HepG2 (cell line): ENCODE measurements around the gene NCKAP1. TPM values are rescaled to one million over a fixed set of nuclear protein-coding genes. Genes with fewer than 3 reads are reported as not detected.

Source experiments
- ATF1 ChIP-seq: IDR thresholded peaks from 2 replicates; pipeline ENCODE4 v1.6.1; 2016; ENCODE audit warnings: mild to moderate bottlenecking, control low read depth
- ELF1 ChIP-seq: sonication (generic); formaldehyde crosslinking; IDR thresholded peaks from 2 replicates; pipeline ENCODE4 v1.4.0; 2020; ENCODE audit warnings: missing genetic modification reagents
- GATAD1 ChIP-seq: IDR thresholded peaks from 2 replicates; pipeline ENCODE4 v1.6.1; 2016; ENCODE audit warnings: missing genetic modification reagents, missing compliant biosample characterization
- NCOA2 ChIP-seq: sonication (generic); formaldehyde crosslinking; IDR thresholded peaks from 2 replicates; pipeline ENCODE4 v1.8.0; 2022; ENCODE audit warnings: inconsistent platforms
- POLR2AphosphoS5 ChIP-seq: IDR thresholded peaks from 2 replicates; pipeline ENCODE4 v1.6.1; 2012; ENCODE audit warnings: low read depth, low read length
- REL ChIP-seq: sonication (generic); formaldehyde crosslinking; conservative IDR thresholded peaks from 2 replicates; pipeline ENCODE4 v1.8.0; 2022; ENCODE audit warnings: mild to moderate bottlenecking, missing genetic modification reagents, moderate library complexity
- SIX4 ChIP-seq: sonication (generic); formaldehyde crosslinking; IDR thresholded peaks from 2 replicates; pipeline ENCODE4 v1.4.0; 2020; ENCODE audit warnings: missing genetic modification reagents
- SP4 ChIP-seq: sonication (generic); formaldehyde crosslinking; IDR thresholded peaks from 2 replicates; pipeline ENCODE4 v1.8.1; 2023; ENCODE audit warnings: mild to moderate bottlenecking, missing genetic modification reagents
- ZNF232 ChIP-seq: sonication (generic); formaldehyde crosslinking; IDR thresholded peaks from 2 replicates; pipeline ENCODE4 v1.4.0; 2020; ENCODE audit warnings: missing genetic modification reagents, borderline replicate concordance
- ZNF317 ChIP-seq: sonication (generic); formaldehyde crosslinking; IDR thresholded peaks from 2 replicates; pipeline ENCODE4 v1.5.0; 2020; ENCODE audit warnings: mild to moderate bottlenecking, missing genetic modification reagents
- ZNF33A ChIP-seq: sonication (generic); formaldehyde crosslinking; IDR thresholded peaks from 2 replicates; pipeline ENCODE4 v1.5.1; 2020; ENCODE audit warnings: missing genetic modification reagents, mild to moderate bottlenecking, moderate library complexity, borderline replicate concordance
- ZNF383 ChIP-seq: sonication (generic); formaldehyde crosslinking; IDR thresholded peaks from 2 replicates; pipeline ENCODE4 v1.4.0; 2020; ENCODE audit warnings: missing genetic modification reagents, mild to moderate bottlenecking, borderline replicate concordance
- ZNF549 ChIP-seq: sonication (generic); formaldehyde crosslinking; IDR thresholded peaks from 2 replicates; pipeline ENCODE4 v1.5.0; 2020; ENCODE audit warnings: missing genetic modification reagents
- ZNF563 ChIP-seq: sonication (generic); formaldehyde crosslinking; IDR thresholded peaks from 2 replicates; pipeline ENCODE4 v1.8.0; 2022; ENCODE audit warnings: mild to moderate bottlenecking, moderate library complexity, missing genetic modification reagents
- ZNF567 ChIP-seq: sonication (generic); formaldehyde crosslinking; IDR thresholded peaks from 2 replicates; pipeline ENCODE4 v1.8.1; 2023; ENCODE audit warnings: mild to moderate bottlenecking, missing genetic modification reagents, borderline replicate concordance
- ZNF598 ChIP-seq: sonication (generic); formaldehyde crosslinking; IDR thresholded peaks from 2 replicates; pipeline ENCODE4 v1.5.1; 2020; ENCODE audit warnings: mild to moderate bottlenecking, missing genetic modification reagents, borderline replicate concordance
- ZNF766 ChIP-seq: sonication (generic); formaldehyde crosslinking; IDR thresholded peaks from 2 replicates; pipeline ENCODE4 v1.5.0; 2020; ENCODE audit warnings: missing genetic modification reagents, borderline replicate concordance
- polyA plus RNA-seq, 8 experiments: library from polyadenylated mRNA; depleted of rRNA in 3 of 8; stranded (reverse) in 7 of 8; unstranded in 1 of 8; fragments of >200 nt; fragmentation: Illumina TruSeq in 4 of 8; extraction: Trizol in 4 of 8; gene quantifications; 2 replicates each; pipeline versions ENCODE4 v1.2.1 to v1.2.3, GENCODE V29; 2011 to 2016; ENCODE audit warnings: low read depth in 4 of 8, missing spikeins in 1 of 8, mixed read lengths in 1 of 8; ENCODE audit not compliant: insufficient read depth in 1 of 8
- total RNA-seq, 5 experiments: library from RNA; depleted of rRNA; stranded (reverse); fragments of >200 nt; fragmentation: Illumina TruSeq; extraction: Trizol; gene quantifications; 2 replicates each; pipeline ENCODE4 v1.2.3, GENCODE V29; 2016; ENCODE audit warnings: low read depth in 1 of 5
- TF ChIP-seq, protein P1 (sequence below): sonication (generic); formaldehyde crosslinking; IDR thresholded peaks from 2 replicates; pipeline ENCODE4 v1.4.0; 2020; ENCODE audit warnings: mild to moderate bottlenecking, missing genetic modification reagents
- TF ChIP-seq, protein P2 (sequence below): sonication (generic); formaldehyde crosslinking; IDR thresholded peaks from 2 replicates; pipeline ENCODE4 v1.8.0; 2022; ENCODE audit warnings: mild to moderate bottlenecking, missing genetic modification reagents, moderate library complexity
- TF ChIP-seq, protein P3 (sequence below): sonication (generic); formaldehyde crosslinking; IDR thresholded peaks from 2 replicates; pipeline ENCODE4 v1.8.1; 2023; ENCODE audit warnings: mild to moderate bottlenecking, missing genetic modification reagents, borderline replicate concordance
- TF ChIP-seq, protein P4 (sequence below): sonication (generic); formaldehyde crosslinking; conservative IDR thresholded peaks from 2 replicates; pipeline ENCODE4 v1.4.0; 2020; ENCODE audit warnings: mild to moderate bottlenecking, missing genetic modification reagents, moderate library complexity

Gene NCKAP1
- total and polyA plus RNA-seq, 2 of the 13 experiments (the other 11 are each of a cell fraction or from before 2014, with no cell fraction given) = 72.1 to 96.3 TPM

DNA sequence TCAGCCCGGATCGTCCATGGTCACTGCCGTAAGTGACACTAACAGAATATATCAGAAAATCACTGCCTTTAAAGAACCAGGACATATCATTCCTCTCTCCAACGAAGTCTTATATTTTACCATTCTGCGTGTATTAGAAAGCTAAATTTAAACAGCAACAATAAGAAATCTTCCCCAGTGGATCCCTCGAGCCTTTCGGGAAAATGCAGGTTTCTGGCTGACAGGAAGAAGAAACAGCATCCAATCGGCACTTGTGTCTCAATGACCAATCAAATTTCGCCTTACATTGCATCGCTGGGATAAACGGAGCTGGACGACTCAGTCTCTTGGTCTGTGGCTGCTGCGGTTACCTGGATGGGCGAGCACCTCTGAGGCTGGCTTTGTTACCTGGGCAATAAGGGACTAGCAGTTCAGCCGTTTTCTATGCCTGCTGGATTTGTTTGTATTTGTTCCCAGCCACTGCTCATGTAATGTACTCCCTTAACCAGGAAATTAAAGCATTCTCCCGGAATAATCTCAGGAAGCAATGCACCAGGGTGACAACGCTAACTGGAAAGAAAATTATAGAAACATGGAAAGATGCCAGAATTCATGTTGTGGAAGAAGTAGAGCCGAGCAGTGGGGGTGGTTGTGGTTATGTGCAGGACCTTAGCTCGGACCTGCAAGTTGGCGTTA, 40.3 kb upstream of the NCKAP1 start, which contains the start of gene DUSP19 (continued):
- TF ChIP-seq, protein P1, sequence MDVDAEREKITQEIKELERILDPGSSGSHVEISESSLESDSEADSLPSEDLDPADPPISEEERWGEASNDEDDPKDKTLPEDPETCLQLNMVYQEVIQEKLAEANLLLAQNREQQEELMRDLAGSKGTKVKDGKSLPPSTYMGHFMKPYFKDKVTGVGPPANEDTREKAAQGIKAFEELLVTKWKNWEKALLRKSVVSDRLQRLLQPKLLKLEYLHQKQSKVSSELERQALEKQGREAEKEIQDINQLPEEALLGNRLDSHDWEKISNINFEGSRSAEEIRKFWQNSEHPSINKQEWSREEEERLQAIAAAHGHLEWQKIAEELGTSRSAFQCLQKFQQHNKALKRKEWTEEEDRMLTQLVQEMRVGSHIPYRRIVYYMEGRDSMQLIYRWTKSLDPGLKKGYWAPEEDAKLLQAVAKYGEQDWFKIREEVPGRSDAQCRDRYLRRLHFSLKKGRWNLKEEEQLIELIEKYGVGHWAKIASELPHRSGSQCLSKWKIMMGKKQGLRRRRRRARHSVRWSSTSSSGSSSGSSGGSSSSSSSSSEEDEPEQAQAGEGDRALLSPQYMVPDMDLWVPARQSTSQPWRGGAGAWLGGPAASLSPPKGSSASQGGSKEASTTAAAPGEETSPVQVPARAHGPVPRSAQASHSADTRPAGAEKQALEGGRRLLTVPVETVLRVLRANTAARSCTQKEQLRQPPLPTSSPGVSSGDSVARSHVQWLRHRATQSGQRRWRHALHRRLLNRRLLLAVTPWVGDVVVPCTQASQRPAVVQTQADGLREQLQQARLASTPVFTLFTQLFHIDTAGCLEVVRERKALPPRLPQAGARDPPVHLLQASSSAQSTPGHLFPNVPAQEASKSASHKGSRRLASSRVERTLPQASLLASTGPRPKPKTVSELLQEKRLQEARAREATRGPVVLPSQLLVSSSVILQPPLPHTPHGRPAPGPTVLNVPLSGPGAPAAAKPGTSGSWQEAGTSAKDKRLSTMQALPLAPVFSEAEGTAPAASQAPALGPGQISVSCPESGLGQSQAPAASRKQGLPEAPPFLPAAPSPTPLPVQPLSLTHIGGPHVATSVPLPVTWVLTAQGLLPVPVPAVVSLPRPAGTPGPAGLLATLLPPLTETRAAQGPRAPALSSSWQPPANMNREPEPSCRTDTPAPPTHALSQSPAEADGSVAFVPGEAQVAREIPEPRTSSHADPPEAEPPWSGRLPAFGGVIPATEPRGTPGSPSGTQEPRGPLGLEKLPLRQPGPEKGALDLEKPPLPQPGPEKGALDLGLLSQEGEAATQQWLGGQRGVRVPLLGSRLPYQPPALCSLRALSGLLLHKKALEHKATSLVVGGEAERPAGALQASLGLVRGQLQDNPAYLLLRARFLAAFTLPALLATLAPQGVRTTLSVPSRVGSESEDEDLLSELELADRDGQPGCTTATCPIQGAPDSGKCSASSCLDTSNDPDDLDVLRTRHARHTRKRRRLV = peak; percentile 51; the same call in 1 of the 2 replicates
- TF ChIP-seq REL (CRISPR knock-in tag) (no peak), ELF1 (CRISPR knock-in tag) (peak; percentile 83), NCOA2 (CRISPR knock-in tag) (no peak; the same call in 1 of the 2 replicates), ZNF563 (peak; percentile 42; the same call in 1 of the 2 replicates), ZNF567 (CRISPR knock-in tag) (0 out of 2 replicates have a peak, but pooled peaks have one; percentile 28), POLR2AphosphoS5 (peak; percentile 99), ATF1 (peak; percentile 37; the same call in 1 of the 2 replicates), ZNF383 (CRISPR knock-in tag) (no peak), ZNF317 (CRISPR knock-in tag) (peak; percentile 74), ZNF766 (CRISPR knock-in tag) (peak; percentile 61; the same call in 1 of the 2 replicates), ZNF549 (CRISPR knock-in tag) (no peak), ZNF598 (CRISPR knock-in tag) (no peak), SIX4 (CRISPR knock-in tag) (0 out of 2 replicates have a peak, but pooled peaks have one; percentile 16), ZNF33A (CRISPR knock-in tag) (peak; percentile 89; the same call in 1 of the 2 replicates), SP4 (CRISPR knock-in tag) (peak; percentile 78), GATAD1 (peak; percentile 37; the same call in 1 of the 2 replicates), ZNF232 (CRISPR knock-in tag) (peak; percentile 61; the same call in 1 of the 2 replicates)
- TF ChIP-seq, protein P2, sequence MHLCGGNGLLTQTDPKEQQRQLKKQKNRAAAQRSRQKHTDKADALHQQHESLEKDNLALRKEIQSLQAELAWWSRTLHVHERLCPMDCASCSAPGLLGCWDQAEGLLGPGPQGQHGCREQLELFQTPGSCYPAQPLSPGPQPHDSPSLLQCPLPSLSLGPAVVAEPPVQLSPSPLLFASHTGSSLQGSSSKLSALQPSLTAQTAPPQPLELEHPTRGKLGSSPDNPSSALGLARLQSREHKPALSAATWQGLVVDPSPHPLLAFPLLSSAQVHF = 0 out of 2 replicates have a peak, but pooled peaks have one; percentile 44
- TF ChIP-seq, protein P3, sequence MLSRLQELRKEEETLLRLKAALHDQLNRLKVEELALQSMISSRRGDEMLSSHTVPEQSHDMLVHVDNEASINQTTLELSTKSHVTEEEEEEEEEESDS = peak; percentile 54; the same call in 1 of the 2 replicates
- TF ChIP-seq, protein P4, sequence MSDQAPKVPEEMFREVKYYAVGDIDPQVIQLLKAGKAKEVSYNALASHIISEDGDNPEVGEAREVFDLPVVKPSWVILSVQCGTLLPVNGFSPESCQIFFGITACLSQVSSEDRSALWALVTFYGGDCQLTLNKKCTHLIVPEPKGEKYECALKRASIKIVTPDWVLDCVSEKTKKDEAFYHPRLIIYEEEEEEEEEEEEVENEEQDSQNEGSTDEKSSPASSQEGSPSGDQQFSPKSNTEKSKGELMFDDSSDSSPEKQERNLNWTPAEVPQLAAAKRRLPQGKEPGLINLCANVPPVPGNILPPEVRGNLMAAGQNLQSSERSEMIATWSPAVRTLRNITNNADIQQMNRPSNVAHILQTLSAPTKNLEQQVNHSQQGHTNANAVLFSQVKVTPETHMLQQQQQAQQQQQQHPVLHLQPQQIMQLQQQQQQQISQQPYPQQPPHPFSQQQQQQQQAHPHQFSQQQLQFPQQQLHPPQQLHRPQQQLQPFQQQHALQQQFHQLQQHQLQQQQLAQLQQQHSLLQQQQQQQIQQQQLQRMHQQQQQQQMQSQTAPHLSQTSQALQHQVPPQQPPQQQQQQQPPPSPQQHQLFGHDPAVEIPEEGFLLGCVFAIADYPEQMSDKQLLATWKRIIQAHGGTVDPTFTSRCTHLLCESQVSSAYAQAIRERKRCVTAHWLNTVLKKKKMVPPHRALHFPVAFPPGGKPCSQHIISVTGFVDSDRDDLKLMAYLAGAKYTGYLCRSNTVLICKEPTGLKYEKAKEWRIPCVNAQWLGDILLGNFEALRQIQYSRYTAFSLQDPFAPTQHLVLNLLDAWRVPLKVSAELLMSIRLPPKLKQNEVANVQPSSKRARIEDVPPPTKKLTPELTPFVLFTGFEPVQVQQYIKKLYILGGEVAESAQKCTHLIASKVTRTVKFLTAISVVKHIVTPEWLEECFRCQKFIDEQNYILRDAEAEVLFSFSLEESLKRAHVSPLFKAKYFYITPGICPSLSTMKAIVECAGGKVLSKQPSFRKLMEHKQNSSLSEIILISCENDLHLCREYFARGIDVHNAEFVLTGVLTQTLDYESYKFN (CRISPR knock-in tag) = peak; percentile 47; the same call in 1 of the 2 replicates
